H1 (cell line): ENCODE data around the gene CR2. TPM values are rescaled to one million over a fixed set of nuclear protein-coding genes. Genes with fewer than 3 reads are reported as not detected.

Source experiments
- CTCF ChIA-PET: fragments of 300-600 bp; sonication (Branson Sonifier 250); formaldehyde crosslinking; loops from one replicate; lab custom pipeline; 2021; ENCODE audit not compliant: partially characterized antibody; lab: Charles Lee
- POLR2A ChIA-PET: fragments of 300-600 bp; sonication (Branson Sonifier 250); formaldehyde crosslinking; loops from one replicate; lab custom pipeline; 2021; ENCODE audit warnings: inconsistent platforms; ENCODE audit not compliant: partially characterized antibody; lab: Charles Lee
- DNase-seq, 2 experiments: peaks; one replicate each; pipeline versions ENCODE4 v3.0.0 to v3.0.0-alpha.2; 2010 to 2022; ENCODE audit warnings: low spot score in 2 of 2, low read depth in 1 of 2, mixed read lengths in 1 of 2
- FAIRE-seq: peaks from 2 replicates; lab custom pipeline; 2011; peaks lifted over from hg19 to GRCh38; lab: Jason Lieb, UNC
- H2AFZ ChIP-seq: 2 replicates; pipeline ENCODE4 v1.8.1; 2012; ENCODE audit warnings: low read length, inconsistent platforms
- H2AK5ac ChIP-seq: 2 replicates; pipeline ENCODE4 v1.6.1; 2013; ENCODE audit warnings: low read depth, low read length
- H2BK120ac ChIP-seq: replicated peaks from 2 replicates; pipeline ENCODE3; 2013; ENCODE audit warnings: low read depth, low read length, inconsistent platforms
- H2BK12ac ChIP-seq: 2 replicates; pipeline ENCODE4 v1.6.1; 2013; ENCODE audit warnings: low read depth, low read length
- H2BK15ac ChIP-seq: 2 replicates; pipeline ENCODE4 v1.6.1; 2013; ENCODE audit warnings: low read length
- H2BK20ac ChIP-seq: 2 replicates; pipeline ENCODE4 v1.6.1; 2013; ENCODE audit warnings: low read length
- H2BK5ac ChIP-seq: 2 replicates; pipeline ENCODE4 v1.6.1; 2013; ENCODE audit warnings: low read depth, low read length
- H3K14ac ChIP-seq: 2 replicates; pipeline ENCODE4 v1.6.1; 2013; ENCODE audit warnings: inconsistent platforms; ENCODE audit not compliant: insufficient read length
- H3K18ac ChIP-seq: 2 replicates; pipeline ENCODE4 v1.6.1; 2013; ENCODE audit warnings: low read length; ENCODE audit errors: extremely low read depth
- H3K23ac ChIP-seq: 2 replicates; pipeline ENCODE4 v1.6.1; 2013; ENCODE audit warnings: inconsistent platforms; ENCODE audit not compliant: insufficient read length
- H3K23me2 ChIP-seq: 2 replicates; pipeline ENCODE4 v1.6.1; 2013; ENCODE audit warnings: low read depth, low read length
- H3K27ac ChIP-seq: 2 replicates; pipeline ENCODE4 v1.6.1; 2011; ENCODE audit warnings: low read depth, low read length, inconsistent platforms
- H3K27me3 ChIP-seq, 4 experiments: replicated peaks in 1 of 4; 1 replicate in 1 of 4; 2 replicates in 3 of 4; pipeline versions ENCODE4 v1.6.1 to v1.8.1; 2011 to 2013; ENCODE audit warnings: low read length in 3 of 4, mild to moderate bottlenecking in 3 of 4, inconsistent platforms in 2 of 4, mixed read lengths in 2 of 4, moderate library complexity in 1 of 4; ENCODE audit not compliant: control insufficient read depth in 3 of 4, insufficient read depth in 3 of 4; ENCODE audit errors: extremely low read depth in 1 of 4
- H3K36me3 ChIP-seq, 4 experiments: 2 replicates each; pipeline versions ENCODE4 v1.6.1 to v1.8.1; 2011 to 2013; ENCODE audit warnings: mild to moderate bottlenecking in 4 of 4, low read length in 3 of 4, moderate library complexity in 2 of 4, control low read depth in 1 of 4, inconsistent platforms in 1 of 4; ENCODE audit not compliant: insufficient read depth in 4 of 4, control insufficient read depth in 2 of 4
- H3K4ac ChIP-seq: replicated peaks from 2 replicates; pipeline ENCODE3; 2013; ENCODE audit warnings: low read length, low read depth, mixed read lengths, inconsistent platforms; ENCODE audit not compliant: insufficient read length
- H3K4me1 ChIP-seq, 4 experiments: replicated peaks in 1 of 4; 1 replicate in 1 of 4; 2 replicates in 3 of 4; pipeline versions ENCODE4 v1.6.1 to v1.8.1; 2011 to 2013; ENCODE audit warnings: low read length in 3 of 4, inconsistent platforms in 2 of 4, mixed read lengths in 1 of 4; ENCODE audit not compliant: insufficient read depth in 4 of 4, control insufficient read depth in 3 of 4
- H3K4me2 ChIP-seq, 2 experiments: 2 replicates each; pipeline versions ENCODE4 v1.6.1 to v1.8.1; 2011 to 2013; ENCODE audit warnings: low read depth in 2 of 2, low read length in 2 of 2, control low read depth in 1 of 2, inconsistent platforms in 1 of 2, mild to moderate bottlenecking in 1 of 2; ENCODE audit not compliant: insufficient read depth in 1 of 2
- H3K4me3 ChIP-seq, 4 experiments: fragments of 200-600, 300-600 bp in 1 of 4; sonication (generic), shearing (Covaris generic), sonication (Bioruptor Twin) in 1 of 4; 2 replicates each; pipeline versions ENCODE4 v1.5.1 to v1.8.1; 2011 to 2016; ENCODE audit warnings: low read length in 4 of 4, low read depth in 3 of 4, control low read depth in 2 of 4, inconsistent platforms in 2 of 4, mild to moderate bottlenecking in 2 of 4, mixed read lengths in 1 of 4, moderate library complexity in 1 of 4; ENCODE audit not compliant: insufficient read depth in 2 of 4; ENCODE audit errors: extremely low read depth in 1 of 4
- H3K56ac ChIP-seq: replicated peaks from 2 replicates; pipeline ENCODE3; 2013; ENCODE audit warnings: low read depth, mild to moderate bottlenecking, mixed read lengths, low read length, inconsistent platforms; ENCODE audit not compliant: insufficient read length
- H3K79me1 ChIP-seq: 2 replicates; pipeline ENCODE4 v1.6.1; 2013; ENCODE audit warnings: low read depth, low read length, control low read depth
- H3K79me2 ChIP-seq, 2 experiments: 2 replicates each; pipeline versions ENCODE4 v1.6.1 to v1.8.1; 2012 to 2013; ENCODE audit warnings: low read length in 2 of 2, mild to moderate bottlenecking in 2 of 2, inconsistent platforms in 1 of 2; ENCODE audit not compliant: insufficient read depth in 2 of 2, control insufficient read depth in 1 of 2
- H3K9ac ChIP-seq, 4 experiments: replicated peaks in 1 of 4; 1 replicate in 1 of 4; 2 replicates in 3 of 4; pipeline versions ENCODE4 v1.6.1 to v1.8.1; 2011 to 2013; ENCODE audit warnings: low read depth in 3 of 4, low read length in 3 of 4, control low read depth in 2 of 4, mild to moderate bottlenecking in 2 of 4, moderate library complexity in 2 of 4, inconsistent platforms in 1 of 4; ENCODE audit errors: extremely low read depth in 1 of 4
- H3K9me3 ChIP-seq, 2 experiments: 2 replicates each; pipeline versions ENCODE4 v1.6.1 to v1.8.1; 2012 to 2013; ENCODE audit warnings: mild to moderate bottlenecking in 2 of 2, moderate library complexity in 2 of 2, control low read depth in 1 of 2, inconsistent platforms in 1 of 2, low read depth in 1 of 2, low read length in 1 of 2, mixed read lengths in 1 of 2; ENCODE audit not compliant: insufficient read depth in 2 of 2
- H4K20me1 ChIP-seq, 2 experiments: replicated peaks in 1 of 2; 2 replicates each; pipeline versions ENCODE3 to v1.8.1; 2011 to 2013; ENCODE audit warnings: inconsistent platforms in 2 of 2, low read length in 2 of 2, mild to moderate bottlenecking in 1 of 2; ENCODE audit not compliant: insufficient read depth in 2 of 2, control insufficient read depth in 1 of 2
- H4K5ac ChIP-seq: 2 replicates; pipeline ENCODE4 v1.6.1; 2013; ENCODE audit warnings: low read length, low read depth, mixed read lengths, inconsistent platforms; ENCODE audit not compliant: insufficient read length
- H4K8ac ChIP-seq: 2 replicates; pipeline ENCODE4 v1.8.0; 2013; ENCODE audit warnings: mild to moderate bottlenecking, moderate library complexity, low read length, inconsistent platforms; ENCODE audit not compliant: insufficient read depth; ENCODE audit errors: extremely low read depth
- H4K91ac ChIP-seq: replicated peaks from 2 replicates; pipeline ENCODE3; 2013; ENCODE audit warnings: low read length, mixed read lengths, inconsistent platforms; ENCODE audit not compliant: insufficient read length
- ASH2L ChIP-seq: fragments of 200-600, 300-600 bp; sonication (generic); IDR thresholded peaks from one replicate; pipeline ENCODE4 v1.7.1; 2017; ENCODE audit warnings: low read length
- BCL11A ChIP-seq, 2 experiments: IDR thresholded peaks; one replicate each; pipeline ENCODE4 v1.6.1; 2011; ENCODE audit warnings: low read depth in 2 of 2, low read length in 2 of 2, mild to moderate bottlenecking in 2 of 2
- EP300 ChIP-seq, 2 experiments: IDR thresholded peaks; 1 replicate in 1 of 2; 2 replicates in 1 of 2; pipeline ENCODE4 v1.6.1; 2011 to 2012; ENCODE audit warnings: low read depth in 2 of 2, low read length in 2 of 2, mild to moderate bottlenecking in 2 of 2, borderline replicate concordance in 1 of 2, inconsistent platforms in 1 of 2, moderate library complexity in 1 of 2
- EZH2 ChIP-seq: fragments of 200-600 bp; sonication (generic); IDR thresholded peaks from 2 replicates; pipeline ENCODE4 v1.7.1; 2012; ENCODE audit warnings: low read depth, mild to moderate bottlenecking, moderate library complexity, low read length, inconsistent platforms; ENCODE audit not compliant: severe bottlenecking
- HDAC6 ChIP-seq: IDR thresholded peaks from one replicate; pipeline ENCODE4 v1.7.1; 2012; ENCODE audit warnings: low read depth, mild to moderate bottlenecking, inconsistent platforms, low read length, moderate library complexity
- MAFK ChIP-seq: IDR thresholded peaks from 2 replicates; pipeline ENCODE4 v1.6.1; 2012; ENCODE audit warnings: low read depth, mild to moderate bottlenecking, improper control_type of control experiment, low read length
- POLR2A ChIP-seq, 2 experiments: IDR thresholded peaks; 1 replicate in 1 of 2; 2 replicates in 1 of 2; pipeline ENCODE4 v1.6.1; 2011; ENCODE audit warnings: low read depth in 2 of 2, low read length in 2 of 2, mild to moderate bottlenecking in 2 of 2; ENCODE audit errors: control extremely low read depth in 1 of 2
- POLR2AphosphoS5 ChIP-seq: IDR thresholded peaks from 2 replicates; pipeline ENCODE4 v1.6.1; 2011; ENCODE audit warnings: low read depth, low read length
- TBP ChIP-seq: IDR thresholded peaks from 2 replicates; pipeline ENCODE4 v1.6.1; 2011; ENCODE audit warnings: low read depth, low read length, improper control_type of control experiment
- TCF12 ChIP-seq: IDR thresholded peaks from 2 replicates; pipeline ENCODE4 v1.6.1; 2011; ENCODE audit warnings: low read depth, mild to moderate bottlenecking, low read length
- WGBS, 2 experiments: shearing (Covaris generic) in 1 of 2; methylation state at CpG; one replicate each; pipeline versions ENCODE4 v1.1.6 to v1.1.7; 2013 to 2015; ENCODE audit warnings: low lambda C conversion rate in 2 of 2, mixed read lengths in 2 of 2, inconsistent platforms in 1 of 2, low coverage in 1 of 2, missing lambda C conversion rate in 1 of 2; ENCODE audit not compliant: insufficient replicate concordance in 2 of 2, insufficient coverage in 1 of 2, insufficient read length in 1 of 2; ENCODE audit errors: extremely low coverage in 1 of 2, missing lambda C conversion rate in 1 of 2; 5-methylcytosine and 5-hydroxymethylcytosine counted together
- polyA plus RNA-seq, 7 experiments: library from polyadenylated mRNA; depleted of rRNA in 3 of 7; stranded (reverse) in 5 of 7; unstranded in 2 of 7; fragments of >200 nt in 5 of 7; fragments of 200-250 nt in 2 of 7; gene quantifications; 1 replicate in 5 of 7; 2 replicates in 1 of 7; 4 replicates in 1 of 7; pipeline versions ENCODE4 v1.2.1 to v1.2.3, GENCODE V29; 2011 to 2013; ENCODE audit warnings: missing spikeins in 2 of 7, mixed read lengths in 2 of 7
- total RNA-seq: library from RNA; stranded (reverse); fragmentation: NEBNext Ultra II Directional; extraction: Animal tissue kit (Norgen Biotek cat#: 25700); gene quantifications from 2 replicates; pipeline ENCODE4 v1.2.1, GENCODE V29; 2021

The CR2 gene
- total and polyA plus RNA-seq, 2 of the 8 experiments (the other 6 are each of a cell fraction or from before 2014, with no cell fraction given) = 1.7 to 3.0 TPM

DNA sequence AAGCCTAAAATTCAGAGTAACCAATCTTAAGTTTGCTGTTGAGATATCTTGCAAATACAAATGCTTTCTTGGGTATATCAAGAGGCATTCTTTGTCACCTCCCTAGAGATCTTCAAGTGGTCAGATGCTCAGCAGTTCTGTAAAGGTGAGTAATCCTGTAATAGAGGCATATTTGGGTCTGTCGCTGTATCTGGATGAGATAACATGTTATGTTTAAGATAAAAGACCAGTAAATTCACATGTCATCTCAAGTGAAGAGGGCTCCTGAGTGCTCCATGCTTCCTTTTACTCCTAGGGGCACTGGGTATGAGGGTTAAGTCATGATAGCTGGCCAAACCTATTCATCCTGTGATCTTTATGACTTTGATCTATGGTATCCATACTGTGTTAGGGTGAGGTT lies 7.5 kb downstream of the CR2 start:
- Histone ChIP-seq H2BK120ac (no peak overlapping the region), H3K27me3 (no peaks in the 10 kb centered on the region), H3K18ac (no peak overlapping the region), H2AFZ (no peak overlapping the region), H2BK20ac (no peak overlapping the region), H2AK5ac (no peak overlapping the region), H3K4me1 (no peaks in the 10 kb centered on the region), H3K4ac (no peak overlapping the region), H3K79me1 (no peaks in the 10 kb centered on the region), H4K8ac (no peak overlapping the region), H4K20me1 (no peaks in the 10 kb centered on the region), H3K4me3 (no peak overlapping the region), H3K9me3 (no peaks in the 10 kb centered on the region), H4K5ac (no peak overlapping the region), H4K91ac (no peak overlapping the region), H3K14ac (no peak overlapping the region), H2BK5ac (no peak overlapping the region), H3K36me3 (no peaks in the 10 kb centered on the region), H3K23me2 (no peaks in the 10 kb centered on the region; the same call in 1 of the 2 replicates), H3K56ac (no peak overlapping the region), H2BK15ac (no peak overlapping the region), H2BK12ac (no peak overlapping the region), H3K79me2 (no peaks in the 10 kb centered on the region), H3K23ac (no peak overlapping the region), H3K27ac (no peak overlapping the region), H3K9ac (no peak overlapping the region), H3K4me2 (no peak overlapping the region)
- no peak for FAIRE-seq
- 86% methylated on average over 1 of the region's 1 CpG; no CpG with 5 or more reads in 1 of the 2 experiments for WGBS, 2 experiments
- ChIA-PET POLR2A (no interaction called here), CTCF (interaction anchor here (1.8 kb wide), 1 partner anchor 38 kb away, joined by 5 read pairs; no protein-coding TSS in a partner anchor)
- DNase-seq = no peak
- TF ChIP-seq BCL11A (IDR thresholded peaks at IDR 0.05; ENCODE audit: low read depth in 2 of 2, low read length in 2 of 2) = no peak
- no peak for TF ChIP-seq TBP
- TF ChIP-seq EZH2 = no peak
- no peak for TF ChIP-seq MAFK
- no peak for TF ChIP-seq POLR2AphosphoS5
- no peak for TF ChIP-seq TCF12
- no peak for TF ChIP-seq EP300 (IDR thresholded peaks at IDR 0.05; ENCODE audit: borderline replicate concordance in 1 of 2, low read depth in 2 of 2, low read length in 2 of 2)
- no peak for TF ChIP-seq POLR2A (IDR thresholded peaks at IDR 0.05; ENCODE audit: control extremely low read depth in 1 of 2, low read depth in 2 of 2, low read length in 2 of 2)
- TF ChIP-seq HDAC6 = no peak
- no peak for TF ChIP-seq ASH2L
